Mesothelial cell of epicardium (in vitro differentiated cells): ENCODE data around the gene ADORA2A. TPM values are rescaled to one million over a fixed set of nuclear protein-coding genes. Genes with fewer than 3 reads are reported as not detected.

Experiments used
- DNase-seq, 2 experiments: peaks; one replicate each; pipeline ENCODE4 v3.0.0; 2021; ENCODE audit warnings: low spot score in 2 of 2; ENCODE audit not compliant: unreplicated experiment in 2 of 2
- H3K27ac Mint-ChIP-seq: 2 replicates; pipeline ENCODE4 v1.8.0; 2021; ENCODE audit warnings: mixed read lengths
- H3K27me3 Mint-ChIP-seq: 2 replicates; pipeline ENCODE4 v1.8.0; 2021; ENCODE audit warnings: low read depth, mixed read lengths
- H3K36me3 Mint-ChIP-seq: 2 replicates; pipeline ENCODE4 v1.8.0; 2021; ENCODE audit warnings: mixed read lengths
- H3K4me1 Mint-ChIP-seq: 2 replicates; pipeline ENCODE4 v1.8.0; 2021; ENCODE audit warnings: mixed read lengths
- H3K4me3 Mint-ChIP-seq: 2 replicates; pipeline ENCODE4 v1.8.0; 2021; ENCODE audit warnings: mild to moderate bottlenecking, moderate library complexity, mixed read lengths
- H3K9me3 Mint-ChIP-seq: 2 replicates; pipeline ENCODE4 v1.8.0; 2021; ENCODE audit warnings: mixed read lengths
- total RNA-seq: library from RNA; stranded (reverse); gene quantifications from 3 replicates; pipeline ENCODE4 v1.2.1, GENCODE V29; 2021
- TF ChIP-seq, protein P1 (sequence below): fragments of 200-600 bp; sonication (generic); IDR thresholded peaks from one replicate; pipeline ENCODE4 v1.5.0; 2021; ENCODE audit warnings: antibody characterized with exemption; ENCODE audit not compliant: unreplicated experiment

The ADORA2A gene
- total RNA-seq, 1 donor from 2014 or later: 10.8 TPM

DNA sequence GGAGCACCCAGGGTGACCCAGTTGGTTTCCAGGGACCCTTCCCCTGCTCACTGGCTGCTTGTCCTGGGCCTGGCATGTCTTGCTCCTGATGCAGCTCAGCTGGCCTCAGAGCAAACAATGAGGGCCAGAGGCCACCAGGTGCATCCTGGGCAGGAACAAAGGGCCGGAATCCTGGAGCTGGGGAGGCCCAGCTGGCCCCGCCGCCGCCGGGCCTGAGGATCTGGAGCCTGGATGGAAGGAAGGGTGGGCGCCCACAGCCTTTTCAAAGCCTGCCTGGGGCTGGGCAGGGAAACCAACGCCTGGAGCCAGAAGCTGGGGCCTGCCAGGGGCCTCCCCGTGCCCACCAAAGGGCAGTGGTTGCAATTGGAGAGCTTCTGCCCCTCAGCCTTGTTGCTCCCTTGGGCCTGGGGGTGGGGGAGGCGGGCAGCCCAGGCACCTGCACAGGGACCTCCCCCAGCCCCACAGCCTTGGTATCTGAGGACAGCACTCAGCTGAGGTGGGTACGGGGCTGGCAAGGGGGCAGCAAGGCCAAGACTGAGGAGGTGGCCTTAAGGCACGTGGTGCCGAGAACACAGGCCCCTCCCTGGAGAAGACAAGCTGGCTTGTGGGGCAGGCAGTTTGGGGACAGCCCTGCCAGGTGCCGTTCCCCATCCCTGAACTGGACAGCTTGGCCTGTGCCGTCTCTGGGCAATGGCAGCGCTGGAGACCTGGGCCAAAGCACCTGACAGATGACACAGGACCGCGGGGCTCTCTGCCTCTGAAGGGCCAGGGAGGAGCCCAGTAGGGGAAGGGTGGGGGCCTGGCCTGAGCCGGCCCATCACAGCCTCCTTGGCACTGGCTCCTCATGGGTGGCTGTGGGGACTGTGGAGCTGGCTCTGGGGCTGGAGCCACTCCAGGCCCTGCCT lies 7.1 kb upstream of the ADORA2A start:
- H3K4me1 Mint-ChIP-seq: peaks cover 4% of the 10 kb centered on the region

DNA sequence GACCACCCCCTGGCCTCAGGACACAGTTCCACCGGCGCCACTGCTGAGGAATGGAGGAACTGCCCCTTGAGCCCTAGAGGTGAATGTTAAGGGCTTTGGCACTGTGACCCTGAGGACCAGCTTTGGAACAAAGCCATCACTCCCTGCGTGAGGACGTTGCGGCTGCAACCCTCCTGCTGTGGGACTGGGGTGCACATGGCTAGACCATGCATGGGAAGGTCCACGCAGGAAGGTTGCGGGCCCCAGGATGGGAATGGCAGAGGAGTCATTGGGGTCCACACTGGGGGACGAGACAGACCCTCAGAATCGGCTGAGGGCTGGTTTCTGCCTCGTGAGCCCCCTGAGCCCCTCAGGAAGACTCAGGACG lies 6.4 kb upstream of the ADORA2A start:
- no peak for DNase-seq
- Mint-ChIP-seq H3K36me3 (no peaks in the 10 kb centered on the region), H3K4me1 (peaks cover 4% of the 10 kb centered on the region), H3K4me3 (no peak overlapping the region), H3K27ac (no peak overlapping the region), H3K9me3 (no peaks in the 10 kb centered on the region), H3K27me3 (peaks cover 25% of the 10 kb centered on the region)
- TF ChIP-seq, protein P1, sequence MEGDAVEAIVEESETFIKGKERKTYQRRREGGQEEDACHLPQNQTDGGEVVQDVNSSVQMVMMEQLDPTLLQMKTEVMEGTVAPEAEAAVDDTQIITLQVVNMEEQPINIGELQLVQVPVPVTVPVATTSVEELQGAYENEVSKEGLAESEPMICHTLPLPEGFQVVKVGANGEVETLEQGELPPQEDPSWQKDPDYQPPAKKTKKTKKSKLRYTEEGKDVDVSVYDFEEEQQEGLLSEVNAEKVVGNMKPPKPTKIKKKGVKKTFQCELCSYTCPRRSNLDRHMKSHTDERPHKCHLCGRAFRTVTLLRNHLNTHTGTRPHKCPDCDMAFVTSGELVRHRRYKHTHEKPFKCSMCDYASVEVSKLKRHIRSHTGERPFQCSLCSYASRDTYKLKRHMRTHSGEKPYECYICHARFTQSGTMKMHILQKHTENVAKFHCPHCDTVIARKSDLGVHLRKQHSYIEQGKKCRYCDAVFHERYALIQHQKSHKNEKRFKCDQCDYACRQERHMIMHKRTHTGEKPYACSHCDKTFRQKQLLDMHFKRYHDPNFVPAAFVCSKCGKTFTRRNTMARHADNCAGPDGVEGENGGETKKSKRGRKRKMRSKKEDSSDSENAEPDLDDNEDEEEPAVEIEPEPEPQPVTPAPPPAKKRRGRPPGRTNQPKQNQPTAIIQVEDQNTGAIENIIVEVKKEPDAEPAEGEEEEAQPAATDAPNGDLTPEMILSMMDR: no peak

More for the DNA sequence above, 7.1 kb upstream of the ADORA2A start:
- H3K27me3 Mint-ChIP-seq: peaks cover 18% of the 10 kb centered on the region
- no peaks in the 10 kb centered on the region for H3K9me3 Mint-ChIP-seq
- DNase-seq: no peak
- no peak overlapping the region for H3K27ac Mint-ChIP-seq
- TF ChIP-seq, protein P1: no peak
- H3K36me3 Mint-ChIP-seq: peaks cover under 1% of the 10 kb centered on the region
- no peak overlapping the region for H3K4me3 Mint-ChIP-seq

DNA sequence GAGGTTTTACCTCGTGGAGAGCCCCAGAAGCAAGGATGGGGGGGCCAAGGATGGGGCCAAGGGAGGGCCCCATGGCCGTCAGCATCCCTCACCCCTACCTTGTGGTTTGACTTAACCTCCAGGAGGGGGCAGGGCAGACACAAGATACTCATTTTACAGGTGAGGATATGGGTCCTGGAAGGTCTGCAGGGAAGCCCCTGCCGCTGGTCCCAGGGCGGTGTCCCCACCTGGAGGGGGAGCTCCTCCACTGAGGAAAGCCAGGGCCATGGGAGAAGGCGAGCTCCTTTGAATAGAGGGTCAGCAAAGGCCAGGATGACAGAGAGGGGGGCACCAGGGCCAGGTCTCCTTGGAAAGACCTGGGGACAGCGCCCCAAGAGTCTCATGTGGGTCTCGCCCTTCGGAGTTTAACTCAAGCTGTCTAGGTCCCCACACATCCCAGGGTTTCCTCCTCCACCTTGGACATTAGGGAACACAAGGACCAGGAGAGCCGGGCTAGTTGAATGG lies 5.9 kb upstream of the ADORA2A start:
- H3K9me3 Mint-ChIP-seq: no peaks in the 10 kb centered on the region
- DNase-seq: no peak
- TF ChIP-seq, protein P1: peak; percentile 32
- peaks cover 30% of the 10 kb centered on the region for H3K27me3 Mint-ChIP-seq
- H3K27ac Mint-ChIP-seq: no peak overlapping the region
- peak overlapping the region; percentile 38 for H3K4me3 Mint-ChIP-seq
- peaks cover 4% of the 10 kb centered on the region for H3K4me1 Mint-ChIP-seq
- H3K36me3 Mint-ChIP-seq: no peaks in the 10 kb centered on the region

DNA sequence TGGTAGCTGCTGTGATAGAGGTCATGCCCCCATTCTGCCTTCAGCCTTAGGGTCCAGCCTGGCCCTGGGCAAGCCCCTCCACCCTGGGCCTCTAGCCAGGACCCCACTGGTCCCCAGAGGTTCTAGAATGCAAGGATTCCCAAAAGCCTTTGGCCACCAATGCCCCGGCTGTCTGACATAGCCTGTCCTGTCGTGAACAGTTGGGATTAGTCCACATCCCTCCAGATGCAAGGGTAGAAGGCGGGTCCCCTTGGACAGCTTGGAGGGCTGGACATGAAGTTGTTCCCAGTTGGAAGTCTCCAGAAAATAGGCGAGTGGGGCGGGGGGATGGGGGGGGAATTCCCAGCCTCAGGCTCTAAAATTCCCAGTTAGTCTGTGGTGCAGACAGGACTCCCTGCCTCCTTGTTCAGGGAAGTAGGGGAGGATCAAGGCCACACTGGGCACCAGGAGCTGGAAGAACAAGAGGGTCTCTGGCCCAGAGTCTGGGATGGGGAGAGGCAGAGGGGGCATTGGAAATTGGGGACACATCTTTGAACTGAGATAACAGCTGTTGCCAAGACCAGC lies 5.2 kb upstream of the ADORA2A start:
- no peaks in the 10 kb centered on the region for H3K9me3 Mint-ChIP-seq
- DNase-seq: no peak
- H3K4me1 Mint-ChIP-seq: peaks cover 4% of the 10 kb centered on the region
- no peaks in the 10 kb centered on the region for H3K36me3 Mint-ChIP-seq
- TF ChIP-seq, protein P1: no peak
- H3K27ac Mint-ChIP-seq: no peak overlapping the region
- H3K4me3 Mint-ChIP-seq: peak overlapping the region; percentile 56
- H3K27me3 Mint-ChIP-seq: peaks cover 35% of the 10 kb centered on the region

DNA sequence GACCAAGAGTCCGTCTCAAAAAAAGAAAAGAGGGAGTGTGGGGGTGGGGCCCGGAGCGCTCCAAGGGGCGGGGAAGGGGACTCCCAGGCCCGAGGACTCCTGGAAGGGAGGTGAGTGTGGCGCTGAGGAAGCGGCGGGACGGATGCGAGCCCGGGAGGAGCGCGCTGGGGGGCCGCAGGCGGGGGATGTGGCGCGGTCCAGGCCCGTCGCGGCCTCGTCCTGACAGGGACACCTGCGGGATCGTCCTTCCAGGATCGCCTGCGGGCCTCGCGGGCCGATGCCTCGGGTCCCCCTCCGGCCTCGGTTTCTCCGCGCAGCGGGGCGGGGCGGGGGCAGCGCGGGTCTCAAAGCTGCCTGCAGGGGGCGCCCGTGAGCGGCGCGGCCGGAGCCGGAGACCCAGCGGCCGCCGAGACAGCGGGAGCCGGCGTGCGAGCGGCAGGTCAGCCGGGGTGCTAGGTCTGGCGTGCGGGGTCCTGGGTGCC lies 3.8 kb upstream of the ADORA2A start:
- peak; percentile 68 to 85 for DNase-seq
- peaks cover 8% of the 10 kb centered on the region for H3K4me1 Mint-ChIP-seq
- no peak overlapping the region for H3K27ac Mint-ChIP-seq
- no peaks in the 10 kb centered on the region for H3K9me3 Mint-ChIP-seq
- TF ChIP-seq, protein P1: peak; percentile 96
- peaks cover 35% of the 10 kb centered on the region for H3K27me3 Mint-ChIP-seq
- H3K36me3 Mint-ChIP-seq: no peaks in the 10 kb centered on the region
- H3K4me3 Mint-ChIP-seq: peak overlapping the region; percentile 52
